K562 (cell line): ENCODE data around the gene NYAP1.

Experiments used
- CREB5 ChIP-seq: fragments of 250-450 bp; sonication (Bioruptor Pico); IDR thresholded peaks from 2 replicates; pipeline ENCODE4 v1.5.0; 2020; ENCODE audit warnings: mild to moderate bottlenecking
- CTCF ChIP-seq, 3 experiments: IDR thresholded peaks in 2 of 3; conservative IDR thresholded peaks in 1 of 3; 2 replicates each; pipeline ENCODE4 v1.5.1; 2011 to 2012; ENCODE audit warnings: low read length in 3 of 3, mild to moderate bottlenecking in 3 of 3, control low read depth in 2 of 3, improper control_type of control experiment in 1 of 3, inconsistent platforms in 1 of 3, low read depth in 1 of 3, mixed read lengths in 1 of 3, moderate library complexity in 1 of 3; ENCODE audit not compliant: insufficient read depth in 2 of 3
- FOXK2 ChIP-seq, 2 experiments: fragments of 450-650 bp; IDR thresholded peaks in 1 of 2; conservative IDR thresholded peaks in 1 of 2; 2 replicates each; pipeline ENCODE4 v1.6.1; 2016; ENCODE audit warnings: low read depth in 2 of 2, mild to moderate bottlenecking in 1 of 2
- GTF2E2 ChIP-seq: fragments of 200-800 bp; sonication (Bioruptor generic); IDR thresholded peaks from 2 replicates; pipeline ENCODE4 v1.6.1; 2016; ENCODE audit warnings: missing genetic modification characterization, missing compliant biosample characterization
- MAFF ChIP-seq: IDR thresholded peaks from 2 replicates; pipeline ENCODE4 v1.6.1; 2012; ENCODE audit warnings: low read length, improper control_type of control experiment
- MYNN ChIP-seq, 2 experiments: sonication (generic); formaldehyde crosslinking in 1 of 2; IDR thresholded peaks; 2 replicates each; pipeline versions ENCODE4 v1.5.0 to v1.6.1; 2016 to 2020; ENCODE audit warnings: antibody characterized with exemption in 1 of 2, missing genetic modification reagents in 1 of 2
- NRF1 ChIP-seq, 2 experiments: fragments of 450-650 bp; IDR thresholded peaks in 1 of 2; conservative IDR thresholded peaks in 1 of 2; 2 replicates each; pipeline ENCODE4 v1.6.1; 2014; ENCODE audit warnings: mild to moderate bottlenecking in 2 of 2
- POLR2AphosphoS5 ChIP-seq: IDR thresholded peaks from 2 replicates; pipeline ENCODE4 v1.6.1; 2011; ENCODE audit warnings: mild to moderate bottlenecking, low read depth, low read length, moderate library complexity; ENCODE audit not compliant: control insufficient read depth, insufficient read depth
- POLR2G ChIP-seq: fragments of 200-400 bp; formaldehyde crosslinking; IDR thresholded peaks from 2 replicates; pipeline ENCODE4 v1.6.1; 2017; ENCODE audit warnings: low read depth, mild to moderate bottlenecking, antibody characterized with exemption, low read length, moderate library complexity
- PRDM10 ChIP-seq: fragments of 450-650 bp; IDR thresholded peaks from 2 replicates; pipeline ENCODE4 v1.6.1; 2018; ENCODE audit not compliant: partially characterized antibody
- SREBF2 ChIP-seq: sonication (generic); formaldehyde crosslinking; IDR thresholded peaks from 2 replicates; pipeline ENCODE4 v1.4.0; 2020; ENCODE audit warnings: mild to moderate bottlenecking, missing genetic modification reagents
- VEZF1 ChIP-seq: fragments of 200-800 bp; sonication (Bioruptor generic); IDR thresholded peaks from 2 replicates; pipeline ENCODE4 v1.6.1; 2017; ENCODE audit warnings: missing genetic modification characterization, missing compliant biosample characterization
- TF ChIP-seq, protein P1 (sequence below): fragments of 450-650 bp; formaldehyde crosslinking; IDR thresholded peaks from 2 replicates; pipeline ENCODE4 v1.4.0; 2022; ENCODE audit warnings: mild to moderate bottlenecking, moderate library complexity

DNA sequence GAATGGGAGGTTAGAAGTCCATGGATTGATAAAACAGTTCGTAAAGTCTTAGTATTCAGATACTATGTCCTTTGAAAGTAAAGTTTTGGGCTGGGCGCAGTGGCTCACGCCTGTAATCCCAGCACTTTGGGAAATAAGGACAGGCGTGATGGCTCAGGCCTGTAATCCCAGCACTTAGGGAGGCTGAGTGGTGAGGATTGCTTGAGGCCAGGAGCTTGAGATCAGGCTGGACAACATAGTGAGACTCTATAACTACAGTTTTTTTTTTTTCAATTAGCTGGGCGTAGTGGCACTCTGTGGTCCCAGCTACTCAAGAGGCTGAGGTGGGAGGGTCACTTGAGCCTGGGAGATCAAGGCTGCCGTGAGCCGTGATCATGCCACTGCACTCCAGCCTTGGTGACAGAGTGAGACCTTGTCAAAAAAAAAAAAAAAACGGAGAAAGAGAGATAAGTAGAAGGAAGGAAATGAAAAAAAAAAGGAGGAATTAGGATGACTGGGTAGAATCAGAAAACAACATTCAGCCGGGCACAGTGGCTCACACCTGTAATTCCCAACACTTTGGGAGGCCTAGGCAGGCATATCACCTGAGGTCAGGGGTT lies 29.6 kb downstream of the NYAP1 start:
- no peak for TF ChIP-seq CTCF (IDR thresholded peaks at IDR 0.05 in 2 of 3, conservative IDR thresholded peaks at IDR 0.05 in 1 of 3; ENCODE audit: insufficient read depth in 2 of 3, low read depth in 1 of 3, low read length in 3 of 3)
- TF ChIP-seq VEZF1 (CRISPR knock-in tag) = no peak
- TF ChIP-seq MAFF = no peak
- no peak for TF ChIP-seq SREBF2 (CRISPR knock-in tag)
- TF ChIP-seq GTF2E2 = no peak
- TF ChIP-seq POLR2AphosphoS5 = no peak
- TF ChIP-seq PRDM10 = no peak
- no peak for TF ChIP-seq FOXK2 (conservative IDR thresholded peaks at IDR 0.05 in 1 of 2, IDR thresholded peaks at IDR 0.05 in 1 of 2; ENCODE audit: low read depth in 2 of 2)
- TF ChIP-seq MYNN (IDR thresholded peaks at IDR 0.05) = no peak
- no peak for TF ChIP-seq MYNN (CRISPR knock-in tag; IDR thresholded peaks at IDR 0.05)
- no peak for TF ChIP-seq NRF1 (conservative IDR thresholded peaks at IDR 0.05 in 1 of 2, IDR thresholded peaks at IDR 0.05 in 1 of 2)
- TF ChIP-seq POLR2G = no peak
- TF ChIP-seq, protein P1, sequence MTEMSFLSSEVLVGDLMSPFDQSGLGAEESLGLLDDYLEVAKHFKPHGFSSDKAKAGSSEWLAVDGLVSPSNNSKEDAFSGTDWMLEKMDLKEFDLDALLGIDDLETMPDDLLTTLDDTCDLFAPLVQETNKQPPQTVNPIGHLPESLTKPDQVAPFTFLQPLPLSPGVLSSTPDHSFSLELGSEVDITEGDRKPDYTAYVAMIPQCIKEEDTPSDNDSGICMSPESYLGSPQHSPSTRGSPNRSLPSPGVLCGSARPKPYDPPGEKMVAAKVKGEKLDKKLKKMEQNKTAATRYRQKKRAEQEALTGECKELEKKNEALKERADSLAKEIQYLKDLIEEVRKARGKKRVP (CRISPR knock-in tag) = no peak
- TF ChIP-seq CREB5 (CRISPR knock-in tag) = no peak
